Calu3 (cell line): Measurements from ENCODE around the gene TRMT13. TPM values are rescaled to one million over a fixed set of nuclear protein-coding genes. Genes with fewer than 3 reads are reported as not detected.

Experiments
- total RNA-seq: library from RNA; stranded (reverse); gene quantifications from 2 replicates; pipeline ENCODE4 v1.2.3, GENCODE V29; 2022

The TRMT13 gene
- total RNA-seq, 1 experiment from 2014 or later: 18.9 TPM

Other genes starting within 250 kb of the TRMT13 start
- 31.2 and 33.9 TPM in 2 replicates for gene SLC35A3, start 163.2 kb upstream of the TRMT13 start, total RNA-seq
- 8.2 and 8.7 TPM in 2 replicates for gene SASS6, start 233 bp upstream of the TRMT13 start, total RNA-seq
- 0.42 and 0.88 TPM in 2 replicates for gene LRRC39, start 45.1 kb downstream of the TRMT13 start, total RNA-seq
- 9.4 and 10.4 TPM in 2 replicates for gene DBT, start 116.7 kb downstream of the TRMT13 start, total RNA-seq
- 21.7 and 25.7 TPM in 2 replicates for gene RTCA, start 133.1 kb downstream of the TRMT13 start, total RNA-seq
- gene CDC14A, start 219.3 kb downstream of the TRMT13 start, total RNA-seq: 6.4 and 8.5 TPM in 2 replicates